HG03097 (cell line): ENCODE results near the gene MMP11.

Experiments used
- ATAC-seq: cut with Tn5 transposase; IDR thresholded peaks from one replicate; pipeline ENCODE4 v1.9.1; 2021; ENCODE audit not compliant: unreplicated experiment, low FRiP score

The MMP11 gene

GRCh38 chr22:23827351-23827995 is 54.8 kb downstream of the MMP11 start:
- no peak for ATAC-seq

GRCh38 chr22:23828800-23829680 is 56.4 kb downstream of the MMP11 start:
- ATAC-seq: no peak

- no peak for ATAC-seq
These were observed 57.3 kb downstream of the MMP11 start for GRCh38 chr22:23829845-23830372.

GRCh38 chr22:23831261-23831660 is 58.6 kb downstream of the MMP11 start:
- no peak for ATAC-seq

GRCh38 chr22:23831781-23832180 is 59.1 kb downstream of the MMP11 start:
- ATAC-seq: no peak

GRCh38 chr22:23832226-23833016 is 59.8 kb downstream of the MMP11 start:
- ATAC-seq: no peak

GRCh38 chr22:23833017-23833751 is 60.5 kb downstream of the MMP11 start:
- ATAC-seq: no peak
